GM23338 (cell line): ENCODE results near the gene MYO3B. TPM values are rescaled to one million over a fixed set of nuclear protein-coding genes. Genes with fewer than 3 reads are reported as not detected.

ENCODE experiments used
- ATAC-seq: fragments of 200-7000 bp; cut with Tn5 transposase; 3 replicates; pipeline ENCODE4 v1.9.1; 2020
- DNase-seq: peaks from one replicate; pipeline ENCODE4 v3.0.0-alpha.2; 2015; ENCODE audit warnings: low spot score
- H2AFZ ChIP-seq: fragments of 200-600 bp; sonication (generic); 2 replicates; pipeline ENCODE4 v1.8.0; 2016; ENCODE audit warnings: antibody characterized with exemption, mild to moderate bottlenecking, moderate library complexity
- H3F3A ChIP-seq: fragments of 200-600 bp; sonication (generic); replicated peaks from 2 replicates; pipeline ENCODE4 v1.8.0; 2017; ENCODE audit warnings: antibody characterized with exemption, mixed run types, low read depth
- H3K27ac ChIP-seq: fragments of 200-600 bp; sonication (generic); 2 replicates; pipeline ENCODE4 v1.6.1; 2016; ENCODE audit warnings: low read depth
- H3K27me3 ChIP-seq: fragments of 200-600 bp; sonication (generic); 2 replicates; pipeline ENCODE4 v1.8.0; 2016; ENCODE audit warnings: mild to moderate bottlenecking, mixed run types, moderate library complexity; ENCODE audit not compliant: insufficient read depth
- H3K36me3 ChIP-seq: fragments of 200-600 bp; sonication (generic); 2 replicates; pipeline ENCODE4 v1.8.0; 2016; ENCODE audit warnings: mild to moderate bottlenecking; ENCODE audit not compliant: insufficient read depth
- H3K4me1 ChIP-seq: fragments of 200-600 bp; sonication (generic); 2 replicates; pipeline ENCODE4 v1.8.0; 2016; ENCODE audit warnings: mild to moderate bottlenecking, moderate library complexity; ENCODE audit not compliant: insufficient read depth
- H3K4me2 ChIP-seq: fragments of 200-600 bp; sonication (generic); 2 replicates; pipeline ENCODE4 v1.7.1; 2017; ENCODE audit warnings: mixed run types
- H3K4me3 ChIP-seq: fragments of 200-600 bp; sonication (generic); 2 replicates; pipeline ENCODE4 v1.6.1; 2016; ENCODE audit warnings: mixed run types
- H3K79me2 ChIP-seq: fragments of 200-600 bp; sonication (generic); replicated peaks from 2 replicates; pipeline ENCODE4 v1.8.0; 2017; ENCODE audit warnings: mild to moderate bottlenecking; ENCODE audit not compliant: insufficient read depth
- H3K9me2 ChIP-seq: fragments of 200-600 bp; sonication (generic); 2 replicates; pipeline ENCODE4 v1.8.0; 2017; ENCODE audit not compliant: insufficient read depth
- H4K20me1 ChIP-seq: fragments of 200-600 bp; sonication (generic); replicated peaks from 2 replicates; pipeline ENCODE4 v1.8.0; 2017; ENCODE audit warnings: mild to moderate bottlenecking; ENCODE audit not compliant: insufficient read depth
- H3K27ac Mint-ChIP-seq: 2 replicates; pipeline ENCODE4 v1.8.0; 2020; ENCODE audit warnings: inconsistent platforms, mild to moderate bottlenecking, moderate library complexity, mixed read lengths
- H3K27me3 Mint-ChIP-seq: 3 replicates; pipeline ENCODE4 v1.8.0; 2022; ENCODE audit warnings: low read depth, mild to moderate bottlenecking, moderate library complexity, mixed read lengths, inconsistent platforms; ENCODE audit not compliant: insufficient read depth, poor library complexity
- H3K36me3 Mint-ChIP-seq: 3 replicates; pipeline ENCODE4 v1.8.0; 2021; ENCODE audit warnings: low read depth, mild to moderate bottlenecking, inconsistent platforms, moderate library complexity, mixed read lengths
- H3K4me1 Mint-ChIP-seq: 3 replicates; pipeline ENCODE4 v1.8.0; 2020; ENCODE audit warnings: mild to moderate bottlenecking, inconsistent platforms, mixed read lengths
- H3K4me3 Mint-ChIP-seq: 3 replicates; pipeline ENCODE4 v1.8.0; 2021; ENCODE audit warnings: moderate library complexity, mild to moderate bottlenecking, inconsistent platforms, mixed read lengths
- H3K9me3 Mint-ChIP-seq: 3 replicates; pipeline ENCODE4 v1.8.0; 2020; ENCODE audit warnings: moderate library complexity, mild to moderate bottlenecking, inconsistent platforms, mixed read lengths
- CREB1 ChIP-seq: fragments of 250-450 bp; sonication (Bioruptor Pico); IDR thresholded peaks from 2 replicates; pipeline ENCODE4 v1.5.0; 2020; ENCODE audit warnings: low read depth, mild to moderate bottlenecking, moderate library complexity
- CTCF ChIP-seq, 2 experiments: fragments of 200-600 bp in 1 of 2; sonication (generic) in 1 of 2; conservative IDR thresholded peaks; 2 replicates each; pipeline versions ENCODE4 v1.5.1 to v1.6.1; 2016 to 2017; ENCODE audit warnings: antibody characterized with exemption in 2 of 2, low read depth in 2 of 2, mild to moderate bottlenecking in 2 of 2, moderate library complexity in 1 of 2
- ETS1 ChIP-seq: IDR thresholded peaks from 2 replicates; pipeline ENCODE4 v1.6.1; 2016; ENCODE audit warnings: antibody characterized with exemption
- EZH2 ChIP-seq: fragments of 200-600 bp; sonication (generic); IDR thresholded peaks from one replicate; pipeline ENCODE4 v1.8.0; 2017; ENCODE audit warnings: antibody characterized with exemption, mild to moderate bottlenecking, low read depth; ENCODE audit not compliant: unreplicated experiment
- EZH2phosphoT487 ChIP-seq: fragments of 200-600 bp; sonication (generic); IDR thresholded peaks from one replicate; pipeline ENCODE4 v1.8.1; 2018; ENCODE audit warnings: antibody characterized with exemption; ENCODE audit not compliant: unreplicated experiment
- JUNB ChIP-seq: IDR thresholded peaks from one replicate; pipeline ENCODE4 v1.6.1; 2016; ENCODE audit warnings: antibody characterized with exemption; ENCODE audit not compliant: unreplicated experiment
- NANOG ChIP-seq: IDR thresholded peaks from 2 replicates; pipeline ENCODE4 v1.6.1; 2016; ENCODE audit warnings: antibody characterized with exemption, borderline replicate concordance
- POLR2AphosphoS5 ChIP-seq: IDR thresholded peaks from 2 replicates; pipeline ENCODE4 v1.6.1; 2016; ENCODE audit warnings: antibody characterized with exemption, low read depth
- REST ChIP-seq: IDR thresholded peaks from one replicate; pipeline ENCODE4 v1.6.1; 2018; ENCODE audit warnings: antibody characterized with exemption; ENCODE audit not compliant: unreplicated experiment
- STAT1 ChIP-seq: IDR thresholded peaks from one replicate; pipeline ENCODE4 v1.6.1; 2016; ENCODE audit warnings: antibody characterized with exemption; ENCODE audit not compliant: unreplicated experiment
- ZNF114 ChIP-seq: fragments of 250-450 bp; sonication (Bioruptor Pico); IDR thresholded peaks from 2 replicates; pipeline ENCODE4 v1.5.0; 2020; ENCODE audit warnings: mild to moderate bottlenecking, moderate library complexity
- ZNF331 ChIP-seq: fragments of 250-450 bp; sonication (Bioruptor Pico); IDR thresholded peaks from 2 replicates; pipeline ENCODE4 v1.5.0; 2020; ENCODE audit warnings: low read depth, mild to moderate bottlenecking, moderate library complexity
- ZNF462 ChIP-seq: fragments of 250-450 bp; sonication (Bioruptor Pico); IDR thresholded peaks from 2 replicates; pipeline ENCODE4 v1.5.0; 2020; ENCODE audit warnings: mild to moderate bottlenecking, moderate library complexity
- polyA plus RNA-seq: library from polyadenylated mRNA; unstranded; fragments of >200 nt; fragmentation: Nextera tagmentation; extraction: Ambion mirVana; gene quantifications from 2 replicates; pipeline ENCODE4 v1.2.1, GENCODE V29; 2016
- total RNA-seq: library from RNA; depleted of rRNA; stranded (reverse); fragments of >200 nt; shearing (Covaris generic); gene quantifications from 2 replicates; pipeline ENCODE4 v1.2.3, GENCODE V29; 2014

The MYO3B gene
- total and polyA plus RNA-seq, 2 experiments from 2014 or later = 0.42 TPM; not detected in 1

- Mint-ChIP-seq H3K36me3 (no peaks in the 10 kb centered on the region), H3K4me1 (peaks cover 64% of the 10 kb centered on the region), H3K9me3 (no peaks in the 10 kb centered on the region), H3K4me3 (no peak overlapping the region; the same call in 2 of the 3 replicates), H3K27me3 (peaks cover 6% of the 10 kb centered on the region), H3K27ac (no peak overlapping the region)
- H3K4me1 ChIP-seq = peaks cover 60% of the 10 kb centered on the region
- TF ChIP-seq EZH2 (no peak), POLR2AphosphoS5 (no peak), STAT1 (no peak), JUNB (no peak), EZH2phosphoT487 (no peak), REST (no peak), NANOG (no peak), CTCF (conservative IDR thresholded peaks at IDR 0.05; ENCODE audit: low read depth in 2 of 2) (no peak), ZNF114 (CRISPR knock-in tag) (no peak), ZNF331 (no peak), ZNF462 (no peak), CREB1 (CRISPR knock-in tag) (no peak), ETS1 (no peak)
- H3K27ac ChIP-seq = no peak overlapping the region
- H2AFZ ChIP-seq = no peak overlapping the region
- ATAC-seq = no peak
- H3K4me3 ChIP-seq = peak overlapping the region; percentile 8; the same call in 1 of the 2 replicates
- H3K27me3 ChIP-seq = no peaks in the 10 kb centered on the region; the same call in 1 of the 2 replicates
- no peaks in the 10 kb centered on the region for H3K9me2 ChIP-seq
- H3K4me2 ChIP-seq = peak overlapping the region; percentile 67
- no peaks in the 10 kb centered on the region for H3K36me3 ChIP-seq
- no peaks in the 10 kb centered on the region for H4K20me1 ChIP-seq
- H3F3A ChIP-seq = peaks cover 10% of the 10 kb centered on the region; the same call in 1 of the 2 replicates
- no peak for DNase-seq
- H3K79me2 ChIP-seq = no peaks in the 10 kb centered on the region
Observed at GRCh38 chr2:170501421-170502043, 323.6 kb downstream of the MYO3B start.
